Measurements from ENCODE around the gene KMT2D. TPM values are rescaled to one million over a fixed set of nuclear protein-coding genes. Genes with fewer than 3 reads are reported as not detected.

Gene KMT2D
- total and polyA plus RNA-seq, 2 experiments from 2014 or later: 17.6 to 120 TPM

DNA sequence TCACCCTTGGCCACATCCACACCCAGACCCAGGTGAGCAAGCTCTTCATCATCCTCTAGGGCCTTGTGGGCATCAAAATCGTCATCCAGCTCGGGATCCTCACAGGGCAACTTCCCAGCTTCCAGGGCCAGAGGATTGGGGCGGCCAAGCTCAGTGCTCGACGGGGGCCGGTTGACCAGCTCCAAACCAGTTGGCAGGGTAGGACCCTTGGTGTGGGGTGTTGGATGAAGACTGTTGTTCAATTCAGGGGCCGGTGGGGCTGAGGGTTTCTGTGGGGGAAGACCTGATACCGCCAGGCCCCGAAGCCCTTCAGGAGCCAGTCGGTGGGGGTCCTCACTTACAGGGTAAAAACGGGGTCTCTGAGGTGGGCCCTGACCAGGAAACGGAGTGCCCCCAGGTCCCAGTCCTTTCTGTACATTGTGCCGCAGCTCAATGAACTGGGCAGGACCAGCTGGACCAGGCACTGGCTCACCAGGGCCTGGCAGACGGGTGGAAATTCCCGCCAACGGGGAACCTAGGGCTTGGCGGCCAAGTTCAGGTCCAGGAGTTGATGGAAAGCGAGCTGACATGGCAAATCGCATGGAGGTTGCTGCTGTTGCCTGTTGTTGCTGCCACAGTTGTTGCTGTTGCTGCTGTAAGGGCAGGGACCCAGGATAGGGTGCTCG lies 22.2 kb downstream of the KMT2D start (continued):
- TF ChIP-seq, protein P1, sequence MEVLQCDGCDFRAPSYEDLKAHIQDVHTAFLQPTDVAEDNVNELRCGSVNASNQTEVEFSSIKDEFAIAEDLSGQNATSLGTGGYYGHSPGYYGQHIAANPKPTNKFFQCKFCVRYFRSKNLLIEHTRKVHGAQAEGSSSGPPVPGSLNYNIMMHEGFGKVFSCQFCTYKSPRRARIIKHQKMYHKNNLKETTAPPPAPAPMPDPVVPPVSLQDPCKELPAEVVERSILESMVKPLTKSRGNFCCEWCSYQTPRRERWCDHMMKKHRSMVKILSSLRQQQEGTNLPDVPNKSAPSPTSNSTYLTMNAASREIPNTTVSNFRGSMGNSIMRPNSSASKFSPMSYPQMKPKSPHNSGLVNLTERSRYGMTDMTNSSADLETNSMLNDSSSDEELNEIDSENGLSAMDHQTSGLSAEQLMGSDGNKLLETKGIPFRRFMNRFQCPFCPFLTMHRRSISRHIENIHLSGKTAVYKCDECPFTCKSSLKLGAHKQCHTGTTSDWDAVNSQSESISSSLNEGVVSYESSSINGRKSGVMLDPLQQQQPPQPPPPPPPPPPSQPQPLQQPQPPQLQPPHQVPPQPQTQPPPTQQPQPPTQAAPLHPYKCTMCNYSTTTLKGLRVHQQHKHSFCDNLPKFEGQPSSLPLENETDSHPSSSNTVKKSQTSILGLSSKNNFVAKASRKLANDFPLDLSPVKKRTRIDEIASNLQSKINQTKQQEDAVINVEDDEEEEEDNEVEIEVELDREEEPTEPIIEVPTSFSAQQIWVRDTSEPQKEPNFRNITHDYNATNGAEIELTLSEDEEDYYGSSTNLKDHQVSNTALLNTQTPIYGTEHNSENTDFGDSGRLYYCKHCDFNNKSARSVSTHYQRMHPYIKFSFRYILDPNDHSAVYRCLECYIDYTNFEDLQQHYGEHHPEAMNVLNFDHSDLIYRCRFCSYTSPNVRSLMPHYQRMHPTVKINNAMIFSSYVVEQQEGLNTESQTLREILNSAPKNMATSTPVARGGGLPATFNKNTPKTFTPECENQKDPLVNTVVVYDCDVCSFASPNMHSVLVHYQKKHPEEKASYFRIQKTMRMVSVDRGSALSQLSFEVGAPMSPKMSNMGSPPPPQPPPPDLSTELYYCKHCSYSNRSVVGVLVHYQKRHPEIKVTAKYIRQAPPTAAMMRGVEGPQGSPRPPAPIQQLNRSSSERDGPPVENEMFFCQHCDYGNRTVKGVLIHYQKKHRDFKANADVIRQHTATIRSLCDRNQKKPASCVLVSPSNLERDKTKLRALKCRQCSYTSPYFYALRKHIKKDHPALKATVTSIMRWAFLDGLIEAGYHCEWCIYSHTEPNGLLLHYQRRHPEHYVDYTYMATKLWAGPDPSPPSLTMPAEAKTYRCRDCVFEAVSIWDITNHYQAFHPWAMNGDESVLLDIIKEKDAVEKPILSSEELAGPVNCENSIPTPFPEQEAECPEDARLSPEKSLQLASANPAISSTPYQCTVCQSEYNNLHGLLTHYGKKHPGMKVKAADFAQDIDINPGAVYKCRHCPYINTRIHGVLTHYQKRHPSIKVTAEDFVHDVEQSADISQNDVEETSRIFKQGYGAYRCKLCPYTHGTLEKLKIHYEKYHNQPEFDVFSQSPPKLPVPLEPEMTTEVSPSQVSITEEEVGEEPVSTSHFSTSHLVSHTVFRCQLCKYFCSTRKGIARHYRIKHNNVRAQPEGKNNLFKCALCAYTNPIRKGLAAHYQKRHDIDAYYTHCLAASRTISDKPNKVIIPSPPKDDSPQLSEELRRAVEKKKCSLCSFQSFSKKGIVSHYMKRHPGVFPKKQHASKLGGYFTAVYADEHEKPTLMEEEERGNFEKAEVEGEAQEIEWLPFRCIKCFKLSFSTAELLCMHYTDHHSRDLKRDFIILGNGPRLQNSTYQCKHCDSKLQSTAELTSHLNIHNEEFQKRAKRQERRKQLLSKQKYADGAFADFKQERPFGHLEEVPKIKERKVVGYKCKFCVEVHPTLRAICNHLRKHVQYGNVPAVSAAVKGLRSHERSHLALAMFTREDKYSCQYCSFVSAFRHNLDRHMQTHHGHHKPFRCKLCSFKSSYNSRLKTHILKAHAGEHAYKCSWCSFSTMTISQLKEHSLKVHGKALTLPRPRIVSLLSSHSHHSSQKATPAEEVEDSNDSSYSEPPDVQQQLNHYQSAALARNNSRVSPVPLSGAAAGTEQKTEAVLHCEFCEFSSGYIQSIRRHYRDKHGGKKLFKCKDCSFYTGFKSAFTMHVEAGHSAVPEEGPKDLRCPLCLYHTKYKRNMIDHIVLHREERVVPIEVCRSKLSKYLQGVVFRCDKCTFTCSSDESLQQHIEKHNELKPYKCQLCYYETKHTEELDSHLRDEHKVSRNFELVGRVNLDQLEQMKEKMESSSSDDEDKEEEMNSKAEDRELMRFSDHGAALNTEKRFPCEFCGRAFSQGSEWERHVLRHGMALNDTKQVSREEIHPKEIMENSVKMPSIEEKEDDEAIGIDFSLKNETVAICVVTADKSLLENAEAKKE (CRISPR knock-in tag; IDR thresholded peaks at IDR 0.05): no peak
- TF ChIP-seq NANOG (IDR thresholded peaks at IDR 0.05; ENCODE audit: borderline replicate concordance): no peak
- TF ChIP-seq CREB1 (CRISPR knock-in tag; IDR thresholded peaks at IDR 0.05; ENCODE audit: low read depth): no peak
- TF ChIP-seq POLR2AphosphoS5 (IDR thresholded peaks at IDR 0.05; ENCODE audit: low read depth): no peak
- TF ChIP-seq ZNF331 (CRISPR knock-in tag; IDR thresholded peaks at IDR 0.05; ENCODE audit: low read depth): no peak
- TF ChIP-seq, protein P2, sequence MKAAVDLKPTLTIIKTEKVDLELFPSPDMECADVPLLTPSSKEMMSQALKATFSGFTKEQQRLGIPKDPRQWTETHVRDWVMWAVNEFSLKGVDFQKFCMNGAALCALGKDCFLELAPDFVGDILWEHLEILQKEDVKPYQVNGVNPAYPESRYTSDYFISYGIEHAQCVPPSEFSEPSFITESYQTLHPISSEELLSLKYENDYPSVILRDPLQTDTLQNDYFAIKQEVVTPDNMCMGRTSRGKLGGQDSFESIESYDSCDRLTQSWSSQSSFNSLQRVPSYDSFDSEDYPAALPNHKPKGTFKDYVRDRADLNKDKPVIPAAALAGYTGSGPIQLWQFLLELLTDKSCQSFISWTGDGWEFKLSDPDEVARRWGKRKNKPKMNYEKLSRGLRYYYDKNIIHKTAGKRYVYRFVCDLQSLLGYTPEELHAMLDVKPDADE (IDR thresholded peaks at IDR 0.05): no peak

DNA sequence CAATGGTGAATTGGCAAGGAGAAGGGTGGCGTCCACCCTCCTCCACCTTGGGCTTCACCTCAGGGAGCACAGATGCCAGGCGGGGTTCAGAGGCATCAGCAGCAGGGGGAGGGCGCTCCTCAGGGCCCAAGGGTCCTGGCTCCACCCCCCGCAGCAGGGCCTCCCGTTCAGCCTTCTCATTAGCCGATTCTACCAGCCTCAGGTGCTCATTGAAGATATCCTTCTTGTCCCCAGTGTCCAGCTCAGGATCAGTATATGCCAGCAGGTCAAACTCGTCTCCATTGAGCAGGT lies 22.7 kb downstream of the KMT2D start:
- Mint-ChIP-seq H3K36me3 (ENCODE audit: low read depth) (peaks cover 84% of the 10 kb centered on the region), H3K4me3 (no peak overlapping the region)

More for the DNA sequence above, 22.7 kb downstream of the KMT2D start:
- Histone ChIP-seq H3K27me3 (ENCODE audit: insufficient read depth) (no peaks in the 10 kb centered on the region), H3F3A (replicated peaks; ENCODE audit: low read depth) (no peaks in the 10 kb centered on the region), H3K4me2 (no peak overlapping the region), H3K27ac (ENCODE audit: low read depth) (no peak overlapping the region), H3K4me1 (ENCODE audit: insufficient read depth) (no peaks in the 10 kb centered on the region), H3K79me2 (replicated peaks; ENCODE audit: insufficient read depth) (no peaks in the 10 kb centered on the region), H3K4me3 (no peak overlapping the region), H4K20me1 (replicated peaks; ENCODE audit: insufficient read depth) (peaks cover 15% of the 10 kb centered on the region), H3K9me2 (ENCODE audit: insufficient read depth) (no peaks in the 10 kb centered on the region), H2AFZ (no peak overlapping the region), H3K36me3 (ENCODE audit: insufficient read depth) (peaks cover 23% of the 10 kb centered on the region)
- Mint-ChIP-seq H3K4me1 (no peaks in the 10 kb centered on the region), H3K27me3 (ENCODE audit: insufficient read depth, low read depth, poor library complexity) (peaks cover 5% of the 10 kb centered on the region), H3K9me3 (no peaks in the 10 kb centered on the region), H3K27ac (no peak overlapping the region)
- TF ChIP-seq ZNF114 (CRISPR knock-in tag; IDR thresholded peaks at IDR 0.05) (no peak), EZH2phosphoT487 (IDR thresholded peaks at IDR 0.05; ENCODE audit: unreplicated experiment) (no peak), STAT1 (IDR thresholded peaks at IDR 0.05; ENCODE audit: unreplicated experiment) (no peak), CREB1 (CRISPR knock-in tag; IDR thresholded peaks at IDR 0.05; ENCODE audit: low read depth) (no peak), NANOG (IDR thresholded peaks at IDR 0.05; ENCODE audit: borderline replicate concordance) (no peak)
- DNase-seq (ENCODE audit: low spot score) (no peak), ATAC-seq (no peak)

Measured in GM23338 (cell line).